ENCODE measurements around the gene EIF4G3.

DNA sequence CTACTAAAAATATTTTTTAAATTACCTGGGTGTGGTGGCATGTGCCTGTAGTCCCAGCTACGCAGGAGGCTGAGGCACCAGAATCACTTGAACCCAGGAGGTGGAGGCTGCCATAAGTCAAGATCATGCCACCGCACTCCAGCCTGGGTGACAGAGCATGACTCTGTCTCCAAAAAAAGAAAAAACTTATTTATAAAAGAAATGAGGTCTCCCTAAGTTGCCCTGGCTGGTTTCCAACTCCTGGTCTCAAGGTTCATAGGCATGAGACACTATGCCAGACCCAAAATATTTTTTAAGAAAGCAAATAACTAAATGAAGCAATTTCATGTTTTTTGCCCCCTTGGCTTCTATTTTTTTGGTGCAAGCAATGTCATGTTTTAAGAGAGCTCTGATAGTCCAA lies 32.9 kb downstream of the EIF4G3 start:
- TF ChIP-seq, protein P1, sequence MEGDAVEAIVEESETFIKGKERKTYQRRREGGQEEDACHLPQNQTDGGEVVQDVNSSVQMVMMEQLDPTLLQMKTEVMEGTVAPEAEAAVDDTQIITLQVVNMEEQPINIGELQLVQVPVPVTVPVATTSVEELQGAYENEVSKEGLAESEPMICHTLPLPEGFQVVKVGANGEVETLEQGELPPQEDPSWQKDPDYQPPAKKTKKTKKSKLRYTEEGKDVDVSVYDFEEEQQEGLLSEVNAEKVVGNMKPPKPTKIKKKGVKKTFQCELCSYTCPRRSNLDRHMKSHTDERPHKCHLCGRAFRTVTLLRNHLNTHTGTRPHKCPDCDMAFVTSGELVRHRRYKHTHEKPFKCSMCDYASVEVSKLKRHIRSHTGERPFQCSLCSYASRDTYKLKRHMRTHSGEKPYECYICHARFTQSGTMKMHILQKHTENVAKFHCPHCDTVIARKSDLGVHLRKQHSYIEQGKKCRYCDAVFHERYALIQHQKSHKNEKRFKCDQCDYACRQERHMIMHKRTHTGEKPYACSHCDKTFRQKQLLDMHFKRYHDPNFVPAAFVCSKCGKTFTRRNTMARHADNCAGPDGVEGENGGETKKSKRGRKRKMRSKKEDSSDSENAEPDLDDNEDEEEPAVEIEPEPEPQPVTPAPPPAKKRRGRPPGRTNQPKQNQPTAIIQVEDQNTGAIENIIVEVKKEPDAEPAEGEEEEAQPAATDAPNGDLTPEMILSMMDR (conservative IDR thresholded peaks at IDR 0.05 in 1 of 2, IDR thresholded peaks at IDR 0.05 in 1 of 2; ENCODE audit: extremely low read depth in 1 of 2, insufficient read depth in 1 of 2, low read depth in 1 of 2, low read length in 2 of 2), result no peak
- no peak for TF ChIP-seq EZH2 (IDR thresholded peaks at IDR 0.05; ENCODE audit: borderline replicate concordance, low read length)
